Erythroblast (primary cell): Measurements from ENCODE around the gene PNPLA7.

Source experiments
- GATA1 ChIP-seq: IDR thresholded peaks from 2 replicates; pipeline ENCODE4 v1.6.1; 2011; ENCODE audit warnings: low read depth, mild to moderate bottlenecking, control low read depth, low read length, moderate library complexity
- POLR2A ChIP-seq: IDR thresholded peaks from 2 replicates; pipeline ENCODE4 v1.6.1; 2011; ENCODE audit warnings: mild to moderate bottlenecking, low read length

DNA sequence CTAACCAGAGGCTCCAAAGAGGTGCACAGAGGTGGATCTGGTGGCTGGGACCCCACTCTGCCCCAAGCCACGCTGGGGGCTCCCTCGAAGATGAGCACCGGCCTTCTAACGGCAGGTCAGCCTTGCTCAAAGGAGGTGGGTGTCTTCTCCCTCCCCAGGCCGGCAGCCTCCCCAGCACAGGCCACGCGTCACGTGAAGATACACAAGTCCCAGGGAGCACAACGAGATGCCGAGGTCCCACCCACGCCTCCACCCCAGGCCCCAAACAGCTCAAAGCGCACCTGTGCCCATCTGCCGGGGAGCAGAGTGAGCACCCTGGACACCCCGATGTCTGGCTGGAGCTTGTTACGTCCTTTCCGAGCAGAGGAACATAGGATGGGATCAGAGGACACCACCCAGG lies 12.1 kb downstream of the PNPLA7 start:
- TF ChIP-seq POLR2A = no peak
- no peak for TF ChIP-seq GATA1
